H1 (cell line): ENCODE data around the gene COPA. TPM values are rescaled to one million over a fixed set of nuclear protein-coding genes. Genes with fewer than 3 reads are reported as not detected.
A peak's percentile ranks its signal among the peaks of the same experiment; 100 is the strongest.

Source experiments
- CTCF ChIP-seq, 3 experiments: IDR thresholded peaks; 1 replicate in 2 of 3; 2 replicates in 1 of 3; pipeline versions ENCODE4 v1.5.1 to v1.6.1; 2011; ENCODE audit warnings: low read length in 3 of 3, mild to moderate bottlenecking in 3 of 3, inconsistent platforms in 2 of 3, low read depth in 1 of 3, moderate library complexity in 1 of 3; ENCODE audit not compliant: insufficient read depth in 1 of 3; ENCODE audit errors: control extremely low read depth in 1 of 3
- TAF7 ChIP-seq: optimal IDR thresholded peaks from 2 replicates; pipeline ENCODE3; 2011; ENCODE audit warnings: low read depth, mild to moderate bottlenecking, inconsistent platforms, low read length, moderate library complexity, borderline replicate concordance
- YY1 ChIP-seq: IDR thresholded peaks from 2 replicates; pipeline ENCODE4 v1.6.1; 2011; ENCODE audit warnings: low read depth, mild to moderate bottlenecking, low read length
- polyA plus RNA-seq, 7 experiments: library from polyadenylated mRNA; depleted of rRNA in 3 of 7; stranded (reverse) in 5 of 7; unstranded in 2 of 7; fragments of >200 nt in 5 of 7; fragments of 200-250 nt in 2 of 7; gene quantifications; 1 replicate in 5 of 7; 2 replicates in 1 of 7; 4 replicates in 1 of 7; pipeline versions ENCODE4 v1.2.1 to v1.2.3, GENCODE V29; 2011 to 2013; ENCODE audit warnings: missing spikeins in 2 of 7, mixed read lengths in 2 of 7
- total RNA-seq: library from RNA; stranded (reverse); fragmentation: NEBNext Ultra II Directional; extraction: Animal tissue kit (Norgen Biotek cat#: 25700); gene quantifications from 2 replicates; pipeline ENCODE4 v1.2.1, GENCODE V29; 2021

COPA gene
- total and polyA plus RNA-seq, 2 of the 8 experiments (the other 6 are each of a cell fraction or from before 2014, with no cell fraction given): 78.2 to 115 TPM

GRCh38 chr1:160376525-160377131 is 33.6 kb upstream of the COPA start (continued):
- TF ChIP-seq TAF7 (no peak), CTCF (IDR thresholded peaks at IDR 0.05; ENCODE audit: control extremely low read depth in 1 of 3, insufficient read depth in 1 of 3, low read depth in 1 of 3, low read length in 3 of 3) (peak; percentile 20 to 100 (median 94)), YY1 (peak; percentile 76)
